Suprapubic skin (tissue), 4 donors: ENCODE measurements around the gene CHAMP1.

Experiments used
- EP300 ChIP-seq: sonication (generic); formaldehyde crosslinking; IDR thresholded peaks from one replicate; pipeline ENCODE4 v1.6.1; 2017; ENCODE audit warnings: antibody characterized with exemption
- POLR2A ChIP-seq, 2 donors: fragments of 450-650 bp; IDR thresholded peaks; one replicate each; pipeline ENCODE4 v1.6.1; 2017; ENCODE audit warnings: antibody characterized with exemption in 2 of 2, mild to moderate bottlenecking in 2 of 2, moderate library complexity in 2 of 2
- POLR2AphosphoS5 ChIP-seq, 3 donors: sonication (generic); formaldehyde crosslinking; IDR thresholded peaks; one replicate each; pipeline ENCODE4 v1.6.1; 2017; ENCODE audit warnings: antibody characterized with exemption in 3 of 3
- TF ChIP-seq, protein P1 (sequence below), 2 donors: fragments of 200-600 bp in 1 of 2; fragments of 450-650 bp in 1 of 2; sonication (generic) in 1 of 2; IDR thresholded peaks; one replicate each; pipeline ENCODE4 v1.5.1; 2016 to 2019; ENCODE audit warnings: antibody characterized with exemption in 2 of 2, mild to moderate bottlenecking in 1 of 2, moderate library complexity in 1 of 2

DNA sequence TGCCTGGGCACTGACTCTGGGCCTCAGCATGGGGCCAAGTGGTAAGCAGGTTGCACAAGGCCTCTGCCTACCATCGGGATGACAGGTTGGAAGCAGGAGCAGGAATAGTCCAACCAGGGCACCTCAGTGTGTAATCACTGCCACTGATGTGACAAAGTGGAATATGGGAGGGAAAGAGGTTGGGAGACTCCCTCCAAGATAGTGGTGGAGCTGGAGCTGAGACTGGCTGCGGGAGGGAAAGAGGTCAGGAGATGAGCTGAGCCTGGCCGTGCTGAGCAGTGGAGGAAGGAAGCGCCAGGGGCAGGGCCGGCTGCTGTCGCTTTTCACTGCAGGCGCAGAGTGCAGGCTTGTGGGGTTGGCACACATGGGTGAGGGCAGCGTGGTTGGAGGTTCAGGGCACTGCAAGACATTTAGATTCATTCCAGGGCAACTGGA lies 26.1 kb upstream of the CHAMP1 start:
- TF ChIP-seq, protein P1, sequence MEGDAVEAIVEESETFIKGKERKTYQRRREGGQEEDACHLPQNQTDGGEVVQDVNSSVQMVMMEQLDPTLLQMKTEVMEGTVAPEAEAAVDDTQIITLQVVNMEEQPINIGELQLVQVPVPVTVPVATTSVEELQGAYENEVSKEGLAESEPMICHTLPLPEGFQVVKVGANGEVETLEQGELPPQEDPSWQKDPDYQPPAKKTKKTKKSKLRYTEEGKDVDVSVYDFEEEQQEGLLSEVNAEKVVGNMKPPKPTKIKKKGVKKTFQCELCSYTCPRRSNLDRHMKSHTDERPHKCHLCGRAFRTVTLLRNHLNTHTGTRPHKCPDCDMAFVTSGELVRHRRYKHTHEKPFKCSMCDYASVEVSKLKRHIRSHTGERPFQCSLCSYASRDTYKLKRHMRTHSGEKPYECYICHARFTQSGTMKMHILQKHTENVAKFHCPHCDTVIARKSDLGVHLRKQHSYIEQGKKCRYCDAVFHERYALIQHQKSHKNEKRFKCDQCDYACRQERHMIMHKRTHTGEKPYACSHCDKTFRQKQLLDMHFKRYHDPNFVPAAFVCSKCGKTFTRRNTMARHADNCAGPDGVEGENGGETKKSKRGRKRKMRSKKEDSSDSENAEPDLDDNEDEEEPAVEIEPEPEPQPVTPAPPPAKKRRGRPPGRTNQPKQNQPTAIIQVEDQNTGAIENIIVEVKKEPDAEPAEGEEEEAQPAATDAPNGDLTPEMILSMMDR (IDR thresholded peaks at IDR 0.05): no peak
- no peak for TF ChIP-seq EP300
- no peak for TF ChIP-seq POLR2A (IDR thresholded peaks at IDR 0.05)
- TF ChIP-seq POLR2AphosphoS5 (IDR thresholded peaks at IDR 0.05): no peak
